ENCODE results near the gene CPT1A.

GRCh38 chr11:68835749-68836148 is 6.0 kb downstream of the CPT1A start:
- TF ChIP-seq CTCF (conservative IDR thresholded peaks at IDR 0.05; ENCODE audit: low read length) (no peak), EZH2phosphoT487 (IDR thresholded peaks at IDR 0.05; ENCODE audit: borderline replicate concordance) (no peak)
